Progenitor cell of endocrine pancreas (in vitro differentiated cells): ENCODE results near the gene SPTBN5. TPM values are rescaled to one million over a fixed set of nuclear protein-coding genes. Genes with fewer than 3 reads are reported as not detected.

Experiments
- DNase-seq: peaks from one replicate; pipeline ENCODE4 v3.0.0; 2021; ENCODE audit warnings: low spot score; ENCODE audit not compliant: unreplicated experiment
- H3K27ac Mint-ChIP-seq: 2 replicates; pipeline ENCODE4 v1.8.0; 2021; ENCODE audit warnings: mild to moderate bottlenecking, moderate library complexity, mixed read lengths
- H3K27me3 Mint-ChIP-seq: 2 replicates; pipeline ENCODE4 v1.8.0; 2021; ENCODE audit warnings: mixed read lengths
- H3K36me3 Mint-ChIP-seq: 2 replicates; pipeline ENCODE4 v1.8.0; 2022; ENCODE audit warnings: mixed read lengths; ENCODE audit not compliant: insufficient read depth
- H3K4me1 Mint-ChIP-seq: 2 replicates; pipeline ENCODE4 v1.8.0; 2021; ENCODE audit warnings: low read depth, mixed read lengths
- H3K4me3 Mint-ChIP-seq: 2 replicates; pipeline ENCODE4 v1.8.0; 2021; ENCODE audit warnings: low read depth, mild to moderate bottlenecking, moderate library complexity, mixed read lengths
- H3K9me3 Mint-ChIP-seq: 2 replicates; pipeline ENCODE4 v1.8.0; 2021; ENCODE audit warnings: low read depth, mixed read lengths
- CTCF ChIP-seq: fragments of 200-600 bp; sonication (generic); IDR thresholded peaks from one replicate; pipeline ENCODE4 v1.5.0; 2021; ENCODE audit warnings: antibody characterized with exemption, mild to moderate bottlenecking; ENCODE audit not compliant: unreplicated experiment
- total RNA-seq: library from RNA; stranded (reverse); gene quantifications from 2 replicates; pipeline ENCODE4 v1.2.1, GENCODE V29; 2021

SPTBN5 gene
- total RNA-seq, 1 donor from 2014 or later = 7.9 TPM

- no peaks in the 10 kb centered on the region for H3K36me3 Mint-ChIP-seq
- H3K27me3 Mint-ChIP-seq = peaks cover 16% of the 10 kb centered on the region
- H3K9me3 Mint-ChIP-seq = no peaks in the 10 kb centered on the region
- no peak overlapping the region for H3K27ac Mint-ChIP-seq
- no peak for TF ChIP-seq CTCF
- no peak overlapping the region for H3K4me3 Mint-ChIP-seq
- peaks cover 11% of the 10 kb centered on the region for H3K4me1 Mint-ChIP-seq
- DNase-seq = no peak
Measured at GRCh38 chr15:41887161-41887560, 6.7 kb downstream of the SPTBN5 start.

- Mint-ChIP-seq H3K4me1 (peaks cover 11% of the 10 kb centered on the region), H3K36me3 (no peaks in the 10 kb centered on the region), H3K9me3 (no peaks in the 10 kb centered on the region)
Measured at GRCh38 chr15:41886741-41887140, 7.1 kb downstream of the SPTBN5 start.

GRCh38 chr15:41885841-41886240 lies 8.0 kb downstream of the SPTBN5 start:
- TF ChIP-seq CTCF = no peak
- H3K9me3 Mint-ChIP-seq = no peaks in the 10 kb centered on the region
- peaks cover 25% of the 10 kb centered on the region for H3K27me3 Mint-ChIP-seq
- no peak for DNase-seq
- H3K36me3 Mint-ChIP-seq = no peaks in the 10 kb centered on the region
- peaks cover 5% of the 10 kb centered on the region for H3K4me1 Mint-ChIP-seq
- no peak overlapping the region for H3K27ac Mint-ChIP-seq
- no peak overlapping the region for H3K4me3 Mint-ChIP-seq

More at GRCh38 chr15:41886741-41887140, 7.1 kb downstream of the SPTBN5 start:
- Mint-ChIP-seq H3K27ac (no peak overlapping the region), H3K27me3 (peaks cover 16% of the 10 kb centered on the region), H3K4me3 (no peak overlapping the region)
- no peak for TF ChIP-seq CTCF
- DNase-seq = no peak

GRCh38 chr15:41885321-41885720 lies 8.5 kb downstream of the SPTBN5 start:
- TF ChIP-seq CTCF = no peak
- no peak for DNase-seq
- no peak overlapping the region for H3K27ac Mint-ChIP-seq
- no peaks in the 10 kb centered on the region for H3K9me3 Mint-ChIP-seq
- H3K27me3 Mint-ChIP-seq = peaks cover 29% of the 10 kb centered on the region
- no peak overlapping the region for H3K4me3 Mint-ChIP-seq
- H3K36me3 Mint-ChIP-seq = no peaks in the 10 kb centered on the region
- H3K4me1 Mint-ChIP-seq = peaks cover 4% of the 10 kb centered on the region

GRCh38 chr15:41884458-41884857 lies 9.4 kb downstream of the SPTBN5 start:
- H3K4me1 Mint-ChIP-seq = peaks cover 4% of the 10 kb centered on the region
- no peak for TF ChIP-seq CTCF
- no peak overlapping the region for H3K4me3 Mint-ChIP-seq
- DNase-seq = no peak
- H3K27me3 Mint-ChIP-seq = peaks cover 35% of the 10 kb centered on the region
- H3K9me3 Mint-ChIP-seq = no peaks in the 10 kb centered on the region
- H3K36me3 Mint-ChIP-seq = no peaks in the 10 kb centered on the region
- no peak overlapping the region for H3K27ac Mint-ChIP-seq

- H3K4me1 Mint-ChIP-seq = peaks cover 4% of the 10 kb centered on the region
- H3K9me3 Mint-ChIP-seq = no peaks in the 10 kb centered on the region
- no peak for TF ChIP-seq CTCF
- no peak for DNase-seq
- no peak overlapping the region for H3K27ac Mint-ChIP-seq
- H3K36me3 Mint-ChIP-seq = no peaks in the 10 kb centered on the region
- H3K27me3 Mint-ChIP-seq = peaks cover 38% of the 10 kb centered on the region
- H3K4me3 Mint-ChIP-seq = no peak overlapping the region
Measured at GRCh38 chr15:41883484-41883825, 10.4 kb downstream of the SPTBN5 start.
